DND-41 (cell line): ENCODE measurements around the gene SINHCAF.

Experiments
- EZH2 ChIP-seq: IDR thresholded peaks from 3 replicates; pipeline ENCODE4 v1.6.1; 2012; ENCODE audit warnings: borderline replicate concordance, low read depth, mild to moderate bottlenecking, moderate library complexity, low read length, inconsistent platforms; ENCODE audit not compliant: severe bottlenecking
- TF ChIP-seq, protein P1 (sequence below): IDR thresholded peaks from 2 replicates; pipeline ENCODE4 v1.5.1; 2012; ENCODE audit warnings: borderline replicate concordance, low read length, moderate library complexity, mild to moderate bottlenecking; ENCODE audit not compliant: poor library complexity, severe bottlenecking; ENCODE audit errors: extremely low read depth

DNA sequence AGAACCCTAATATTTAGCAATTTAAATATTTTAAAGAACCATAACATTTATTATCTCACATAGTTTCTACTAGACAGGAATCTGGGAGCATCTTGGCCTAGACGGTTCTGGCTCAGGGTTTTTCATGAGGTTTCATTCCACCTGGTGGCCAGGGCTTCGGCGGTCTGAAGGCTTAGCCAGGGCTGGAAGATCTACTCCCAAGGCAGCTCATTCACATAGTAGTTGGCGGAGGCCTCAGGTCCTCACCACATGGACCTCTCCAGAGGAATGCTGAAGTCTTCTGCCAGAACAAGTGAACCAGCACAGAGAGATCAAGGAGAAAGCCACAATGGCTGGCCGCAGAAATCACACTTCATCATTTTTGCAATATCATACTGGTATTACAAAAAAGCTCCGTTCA lies 68.2 kb downstream of the SINHCAF start:
- TF ChIP-seq, protein P1, sequence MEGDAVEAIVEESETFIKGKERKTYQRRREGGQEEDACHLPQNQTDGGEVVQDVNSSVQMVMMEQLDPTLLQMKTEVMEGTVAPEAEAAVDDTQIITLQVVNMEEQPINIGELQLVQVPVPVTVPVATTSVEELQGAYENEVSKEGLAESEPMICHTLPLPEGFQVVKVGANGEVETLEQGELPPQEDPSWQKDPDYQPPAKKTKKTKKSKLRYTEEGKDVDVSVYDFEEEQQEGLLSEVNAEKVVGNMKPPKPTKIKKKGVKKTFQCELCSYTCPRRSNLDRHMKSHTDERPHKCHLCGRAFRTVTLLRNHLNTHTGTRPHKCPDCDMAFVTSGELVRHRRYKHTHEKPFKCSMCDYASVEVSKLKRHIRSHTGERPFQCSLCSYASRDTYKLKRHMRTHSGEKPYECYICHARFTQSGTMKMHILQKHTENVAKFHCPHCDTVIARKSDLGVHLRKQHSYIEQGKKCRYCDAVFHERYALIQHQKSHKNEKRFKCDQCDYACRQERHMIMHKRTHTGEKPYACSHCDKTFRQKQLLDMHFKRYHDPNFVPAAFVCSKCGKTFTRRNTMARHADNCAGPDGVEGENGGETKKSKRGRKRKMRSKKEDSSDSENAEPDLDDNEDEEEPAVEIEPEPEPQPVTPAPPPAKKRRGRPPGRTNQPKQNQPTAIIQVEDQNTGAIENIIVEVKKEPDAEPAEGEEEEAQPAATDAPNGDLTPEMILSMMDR = no peak
- TF ChIP-seq EZH2 = no peak
